PFSK-1 (cell line): ENCODE results near the gene MAFB.

Source experiments
- POLR2AphosphoS5 ChIP-seq: IDR thresholded peaks from 2 replicates; pipeline ENCODE4 v1.6.1; 2012; ENCODE audit warnings: low read depth, mild to moderate bottlenecking, control low read depth, low read length, moderate library complexity
- TAF1 ChIP-seq: IDR thresholded peaks from 2 replicates; pipeline ENCODE4 v1.6.1; 2012; ENCODE audit warnings: low read length, control low read depth, borderline replicate concordance; ENCODE audit not compliant: insufficient read depth
- TF ChIP-seq, protein P1 (sequence below), 2 experiments: IDR thresholded peaks; 2 replicates each; pipeline versions ENCODE4 v1.6.1 to v1.8.0; 2011 to 2012; ENCODE audit warnings: low read depth in 2 of 2, low read length in 2 of 2, control low read depth in 1 of 2, inconsistent platforms in 1 of 2, mild to moderate bottlenecking in 1 of 2, moderate library complexity in 1 of 2; ENCODE audit not compliant: insufficient read depth in 1 of 2

- no peak for TF ChIP-seq POLR2AphosphoS5
- TF ChIP-seq, protein P1, sequence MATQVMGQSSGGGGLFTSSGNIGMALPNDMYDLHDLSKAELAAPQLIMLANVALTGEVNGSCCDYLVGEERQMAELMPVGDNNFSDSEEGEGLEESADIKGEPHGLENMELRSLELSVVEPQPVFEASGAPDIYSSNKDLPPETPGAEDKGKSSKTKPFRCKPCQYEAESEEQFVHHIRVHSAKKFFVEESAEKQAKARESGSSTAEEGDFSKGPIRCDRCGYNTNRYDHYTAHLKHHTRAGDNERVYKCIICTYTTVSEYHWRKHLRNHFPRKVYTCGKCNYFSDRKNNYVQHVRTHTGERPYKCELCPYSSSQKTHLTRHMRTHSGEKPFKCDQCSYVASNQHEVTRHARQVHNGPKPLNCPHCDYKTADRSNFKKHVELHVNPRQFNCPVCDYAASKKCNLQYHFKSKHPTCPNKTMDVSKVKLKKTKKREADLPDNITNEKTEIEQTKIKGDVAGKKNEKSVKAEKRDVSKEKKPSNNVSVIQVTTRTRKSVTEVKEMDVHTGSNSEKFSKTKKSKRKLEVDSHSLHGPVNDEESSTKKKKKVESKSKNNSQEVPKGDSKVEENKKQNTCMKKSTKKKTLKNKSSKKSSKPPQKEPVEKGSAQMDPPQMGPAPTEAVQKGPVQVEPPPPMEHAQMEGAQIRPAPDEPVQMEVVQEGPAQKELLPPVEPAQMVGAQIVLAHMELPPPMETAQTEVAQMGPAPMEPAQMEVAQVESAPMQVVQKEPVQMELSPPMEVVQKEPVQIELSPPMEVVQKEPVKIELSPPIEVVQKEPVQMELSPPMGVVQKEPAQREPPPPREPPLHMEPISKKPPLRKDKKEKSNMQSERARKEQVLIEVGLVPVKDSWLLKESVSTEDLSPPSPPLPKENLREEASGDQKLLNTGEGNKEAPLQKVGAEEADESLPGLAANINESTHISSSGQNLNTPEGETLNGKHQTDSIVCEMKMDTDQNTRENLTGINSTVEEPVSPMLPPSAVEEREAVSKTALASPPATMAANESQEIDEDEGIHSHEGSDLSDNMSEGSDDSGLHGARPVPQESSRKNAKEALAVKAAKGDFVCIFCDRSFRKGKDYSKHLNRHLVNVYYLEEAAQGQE (IDR thresholded peaks at IDR 0.05; ENCODE audit: insufficient read depth in 1 of 2, low read depth in 2 of 2, low read length in 2 of 2): no peak
- TF ChIP-seq TAF1: no peak
These were observed 30.1 kb upstream of the MAFB start for GRCh38 chr20:40718982-40719729.
